GM12875 (cell line): ENCODE results near the gene PLXNA4.

Experiments
- H3K4me3 ChIP-seq: one replicate; pipeline ENCODE4 v1.5.1; 2011; ENCODE audit warnings: low read depth, low read length, control low read depth
- CTCF ChIP-seq: IDR thresholded peaks from 2 replicates; pipeline ENCODE4 v1.5.1; 2011; ENCODE audit warnings: low read depth, mild to moderate bottlenecking, control low read depth, inconsistent platforms, low read length, moderate library complexity, borderline replicate concordance; ENCODE audit not compliant: insufficient read depth

The PLXNA4 gene

GRCh38 chr7:132249256-132249971 lies 326.9 kb downstream of the PLXNA4 start:
- no peak overlapping the region for H3K4me3 ChIP-seq
- no peak for TF ChIP-seq CTCF

- no peak overlapping the region for H3K4me3 ChIP-seq
- TF ChIP-seq CTCF = no peak
These were observed 327.4 kb downstream of the PLXNA4 start for GRCh38 chr7:132248841-132249240.

GRCh38 chr7:132247995-132248618 lies 328.2 kb downstream of the PLXNA4 start:
- H3K4me3 ChIP-seq = no peak overlapping the region
- TF ChIP-seq CTCF = no peak

- no peak for TF ChIP-seq CTCF
- H3K4me3 ChIP-seq = no peak overlapping the region
These were observed 329.7 kb downstream of the PLXNA4 start for GRCh38 chr7:132246591-132246990.

GRCh38 chr7:132245539-132245938 lies 330.7 kb downstream of the PLXNA4 start:
- no peak overlapping the region for H3K4me3 ChIP-seq
- no peak for TF ChIP-seq CTCF

GRCh38 chr7:132244903-132245480 lies 331.3 kb downstream of the PLXNA4 start:
- no peak for TF ChIP-seq CTCF
- H3K4me3 ChIP-seq = no peak overlapping the region

- no peak for TF ChIP-seq CTCF
- H3K4me3 ChIP-seq = no peak overlapping the region
These were observed 332.8 kb downstream of the PLXNA4 start for GRCh38 chr7:132243463-132243862.
